ENCODE data around the gene LEP. TPM values are rescaled to one million over a fixed set of nuclear protein-coding genes. Genes with fewer than 3 reads are reported as not detected.

The LEP gene
- total and polyA plus RNA-seq, 4 donors = 0.37 to 1.3 TPM; not detected in 2

GRCh38 chr7:128231677-128232076 lies 9.4 kb upstream of the LEP start:
- peaks cover 0 to 4% (median 0%) of the 10 kb centered on the region in 3 donors for H3K27me3 ChIP-seq (ENCODE audit: control insufficient read depth in 3 of 3, insufficient read depth in 3 of 3, low read length in 2 of 3)
- no peaks in the 10 kb centered on the region for H3K36me3 ChIP-seq (ENCODE audit: control insufficient read depth in 4 of 4, insufficient read depth in 4 of 4, low read length in 4 of 4)
- peaks cover 0 to 4% (median 0%) of the 10 kb centered on the region in 4 donors for H3K9me3 ChIP-seq (ENCODE audit: control insufficient read depth in 4 of 4, insufficient read depth in 3 of 4, low read length in 3 of 4)
- no peak overlapping the region for H3K27ac ChIP-seq (ENCODE audit: low read depth in 1 of 2, low read length in 1 of 2)
- no peak for TF ChIP-seq CTCF (IDR thresholded peaks at IDR 0.05; ENCODE audit: control extremely low read depth, extremely low read depth)
- WGBS, 2 donors = 88 to 92% methylated on average over 6 of the region's 6 CpGs
- DNase-seq = no peak
- H3K4me1 ChIP-seq (ENCODE audit: control insufficient read depth in 5 of 5, insufficient read depth in 5 of 5, low read length in 5 of 5) = no peaks in the 10 kb centered on the region
- no peak overlapping the region for H3K9ac ChIP-seq (ENCODE audit: insufficient read depth in 1 of 2, low read length in 2 of 2)
- H3K4me3 ChIP-seq = no peak overlapping the region
- ATAC-seq (ENCODE audit: insufficient read depth, low FRiP score) = no peak

- 85 to 92% methylated on average over 5 of the region's 5 CpGs for WGBS, 2 donors
- Histone ChIP-seq H3K9me3 (ENCODE audit: control insufficient read depth in 4 of 4, insufficient read depth in 3 of 4, low read length in 3 of 4) (peaks cover 0 to 6% (median 0%) of the 10 kb centered on the region in 4 donors), H3K27ac (ENCODE audit: low read depth in 1 of 2, low read length in 1 of 2) (no peak overlapping the region), H3K4me1 (ENCODE audit: control insufficient read depth in 5 of 5, insufficient read depth in 5 of 5, low read length in 5 of 5) (no peaks in the 10 kb centered on the region), H3K4me3 (no peak overlapping the region), H3K36me3 (ENCODE audit: control insufficient read depth in 4 of 4, insufficient read depth in 4 of 4, low read length in 4 of 4) (no peaks in the 10 kb centered on the region), H3K9ac (ENCODE audit: insufficient read depth in 1 of 2, low read length in 2 of 2) (no peak overlapping the region), H3K27me3 (ENCODE audit: control insufficient read depth in 3 of 3, insufficient read depth in 3 of 3, low read length in 2 of 3) (peaks cover 0 to 4% (median 0%) of the 10 kb centered on the region in 3 donors)
- ATAC-seq (ENCODE audit: insufficient read depth, low FRiP score) (no peak), DNase-seq (no peak)
- TF ChIP-seq CTCF (IDR thresholded peaks at IDR 0.05; ENCODE audit: control extremely low read depth, extremely low read depth) = no peak
These were observed 7.6 kb upstream of the LEP start for GRCh38 chr7:128233471-128233870.

- TF ChIP-seq CTCF (IDR thresholded peaks at IDR 0.05; ENCODE audit: control extremely low read depth, extremely low read depth) = no peak
- WGBS, 2 donors = 63 to 74% methylated on average over 9 of the region's 9 CpGs
These were observed 6.5 kb upstream of the LEP start for GRCh38 chr7:128234476-128235026.

GRCh38 chr7:128235471-128235870 lies 5.6 kb upstream of the LEP start:
- H3K9ac ChIP-seq (ENCODE audit: insufficient read depth in 1 of 2, low read length in 2 of 2) = no peak overlapping the region
- TF ChIP-seq CTCF (IDR thresholded peaks at IDR 0.05; ENCODE audit: control extremely low read depth, extremely low read depth) = no peak
- no peaks in the 10 kb centered on the region for H3K36me3 ChIP-seq (ENCODE audit: control insufficient read depth in 4 of 4, insufficient read depth in 4 of 4, low read length in 4 of 4)
- H3K27ac ChIP-seq (ENCODE audit: low read depth in 1 of 2, low read length in 1 of 2) = no peak overlapping the region
- peaks cover 0 to 12% (median 1%) of the 10 kb centered on the region in 4 donors for H3K9me3 ChIP-seq (ENCODE audit: control insufficient read depth in 4 of 4, insufficient read depth in 3 of 4, low read length in 3 of 4)
- peaks cover under 1 to 7% (median 6%) of the 10 kb centered on the region in 3 donors for H3K27me3 ChIP-seq (ENCODE audit: control insufficient read depth in 3 of 3, insufficient read depth in 3 of 3, low read length in 2 of 3)
- WGBS, 2 donors = 67 to 75% methylated on average over 7 of the region's 7 CpGs
- H3K4me3 ChIP-seq = no peak overlapping the region
- DNase-seq (peak in 1 of 3 donors; percentile 18), ATAC-seq (ENCODE audit: insufficient read depth, low FRiP score) (no peak)
- no peaks in the 10 kb centered on the region for H3K4me1 ChIP-seq (ENCODE audit: control insufficient read depth in 5 of 5, insufficient read depth in 5 of 5, low read length in 5 of 5)

More at GRCh38 chr7:128234476-128235026, 6.5 kb upstream of the LEP start:
- ATAC-seq (ENCODE audit: insufficient read depth, low FRiP score) (no peak), DNase-seq (no peak)
- Histone ChIP-seq H3K9ac (ENCODE audit: insufficient read depth in 1 of 2, low read length in 2 of 2) (no peak overlapping the region), H3K4me1 (ENCODE audit: control insufficient read depth in 5 of 5, insufficient read depth in 5 of 5, low read length in 5 of 5) (no peaks in the 10 kb centered on the region), H3K27me3 (ENCODE audit: control insufficient read depth in 3 of 3, insufficient read depth in 3 of 3, low read length in 2 of 3) (peaks cover 0 to 4% (median 0%) of the 10 kb centered on the region in 3 donors), H3K36me3 (ENCODE audit: control insufficient read depth in 4 of 4, insufficient read depth in 4 of 4, low read length in 4 of 4) (no peaks in the 10 kb centered on the region), H3K27ac (ENCODE audit: low read depth in 1 of 2, low read length in 1 of 2) (no peak overlapping the region), H3K9me3 (ENCODE audit: control insufficient read depth in 4 of 4, insufficient read depth in 3 of 4, low read length in 3 of 4) (peaks cover 0 to 6% (median 0%) of the 10 kb centered on the region in 4 donors), H3K4me3 (no peak overlapping the region)
